ENCODE results near the gene EFHD2. TPM values are rescaled to one million over a fixed set of nuclear protein-coding genes. Genes with fewer than 3 reads are reported as not detected.
A peak's percentile ranks its signal among the peaks of the same experiment; 100 is the strongest.

Gene EFHD2, protein sequence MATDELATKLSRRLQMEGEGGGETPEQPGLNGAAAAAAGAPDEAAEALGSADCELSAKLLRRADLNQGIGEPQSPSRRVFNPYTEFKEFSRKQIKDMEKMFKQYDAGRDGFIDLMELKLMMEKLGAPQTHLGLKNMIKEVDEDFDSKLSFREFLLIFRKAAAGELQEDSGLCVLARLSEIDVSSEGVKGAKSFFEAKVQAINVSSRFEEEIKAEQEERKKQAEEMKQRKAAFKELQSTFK
- 100 to 1,000 TPM; 160 to 191 TPM for total RNA-seq

DNA sequence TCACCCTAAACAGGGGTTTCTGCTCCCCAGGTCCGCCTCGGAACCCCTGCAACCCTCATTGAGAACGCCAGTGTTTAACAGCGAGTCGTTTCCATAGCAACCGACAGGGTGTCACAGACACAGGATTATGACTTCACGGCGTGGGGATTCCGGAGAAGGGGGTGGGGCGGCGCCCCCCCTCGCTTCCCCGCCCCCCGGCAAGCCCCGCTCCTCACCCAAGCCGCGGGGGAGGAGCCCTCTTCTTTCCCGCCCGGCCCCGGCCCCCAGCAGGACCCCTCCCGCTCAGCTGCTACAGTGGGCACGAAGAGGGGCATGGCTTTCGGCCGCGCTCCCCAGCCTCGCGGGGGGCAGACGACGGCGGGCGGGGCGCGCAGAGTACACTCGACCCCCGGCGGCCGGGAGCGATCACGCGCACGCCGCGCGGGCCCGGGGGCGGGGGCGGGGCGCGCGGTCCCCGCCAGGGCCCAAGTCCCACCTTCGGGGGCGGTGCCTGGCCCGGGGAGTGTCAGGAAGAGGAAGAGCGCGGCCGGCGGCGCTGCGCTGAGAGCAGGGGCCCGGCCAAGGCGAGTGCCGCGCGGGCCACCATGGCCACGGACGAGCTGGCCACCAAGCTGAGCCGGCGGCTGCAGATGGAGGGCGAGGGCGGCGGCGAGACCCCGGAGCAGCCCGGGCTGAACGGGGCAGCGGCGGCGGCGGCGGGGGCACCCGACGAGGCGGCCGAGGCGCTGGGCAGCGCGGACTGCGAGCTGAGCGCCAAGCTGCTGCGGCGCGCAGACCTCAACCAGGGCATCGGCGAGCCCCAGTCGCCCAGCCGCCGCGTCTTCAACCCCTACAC, at the start of gene EFHD2:
Gene EFHD2 (plus strand): TSS at position 501 of the 835 bp plus-strand sequence. CDS start 84 bp downstream, at position 585.
- Histone ChIP-seq H3K9me3 (no peaks in the 10 kb centered on the region), H3K36me3 (no peaks in the 10 kb centered on the region), H3K9ac (ENCODE audit: low read depth in 2 of 2, low read length in 2 of 2) (peak within 1 kb of the TSS; percentile 94 to 100), H3K4me1 (peaks cover 20% of the 10 kb centered on the region), H3K4me3 (peak within 1 kb of the TSS; percentile 81), H3K27ac (peak within 1 kb of the TSS; percentile 76), H3K27me3 (no peaks in the 10 kb centered on the region)
- DNase-seq = peak; percentile 89
- TF ChIP-seq, protein P1, sequence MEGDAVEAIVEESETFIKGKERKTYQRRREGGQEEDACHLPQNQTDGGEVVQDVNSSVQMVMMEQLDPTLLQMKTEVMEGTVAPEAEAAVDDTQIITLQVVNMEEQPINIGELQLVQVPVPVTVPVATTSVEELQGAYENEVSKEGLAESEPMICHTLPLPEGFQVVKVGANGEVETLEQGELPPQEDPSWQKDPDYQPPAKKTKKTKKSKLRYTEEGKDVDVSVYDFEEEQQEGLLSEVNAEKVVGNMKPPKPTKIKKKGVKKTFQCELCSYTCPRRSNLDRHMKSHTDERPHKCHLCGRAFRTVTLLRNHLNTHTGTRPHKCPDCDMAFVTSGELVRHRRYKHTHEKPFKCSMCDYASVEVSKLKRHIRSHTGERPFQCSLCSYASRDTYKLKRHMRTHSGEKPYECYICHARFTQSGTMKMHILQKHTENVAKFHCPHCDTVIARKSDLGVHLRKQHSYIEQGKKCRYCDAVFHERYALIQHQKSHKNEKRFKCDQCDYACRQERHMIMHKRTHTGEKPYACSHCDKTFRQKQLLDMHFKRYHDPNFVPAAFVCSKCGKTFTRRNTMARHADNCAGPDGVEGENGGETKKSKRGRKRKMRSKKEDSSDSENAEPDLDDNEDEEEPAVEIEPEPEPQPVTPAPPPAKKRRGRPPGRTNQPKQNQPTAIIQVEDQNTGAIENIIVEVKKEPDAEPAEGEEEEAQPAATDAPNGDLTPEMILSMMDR (IDR thresholded peaks at IDR 0.05) = no peak
- intact Hi-C loops (cut with DNase I) = no loop called here

DNA sequence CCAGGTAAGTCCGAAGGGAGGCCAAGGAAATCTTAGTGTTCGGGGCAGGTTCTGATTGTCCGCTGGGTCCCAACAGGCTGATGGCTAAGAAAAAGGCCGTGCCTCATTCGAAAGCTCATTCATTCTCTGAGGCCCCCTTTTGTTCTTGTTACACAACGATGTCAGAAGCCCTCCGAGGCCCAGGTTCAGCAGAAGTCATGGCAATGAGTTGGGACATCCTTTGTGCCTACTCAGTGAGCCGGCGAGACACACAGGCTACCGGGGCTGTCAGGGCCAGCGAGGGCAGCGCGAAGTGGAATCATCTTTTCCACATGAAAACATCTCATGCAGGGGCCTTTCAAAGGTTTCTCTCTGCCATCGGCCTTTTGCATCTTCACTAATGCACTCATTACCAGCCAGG, 49.0 kb upstream of the EFHD2 start:
- Histone ChIP-seq H3K4me1 (no peaks in the 10 kb centered on the region), H3K9me3 (no peaks in the 10 kb centered on the region), H3K27ac (no peak overlapping the region), H3K27me3 (no peaks in the 10 kb centered on the region), H3K36me3 (no peaks in the 10 kb centered on the region), H3K9ac (ENCODE audit: low read depth in 2 of 2, low read length in 2 of 2) (no peak overlapping the region), H3K4me3 (no peak overlapping the region)
- TF ChIP-seq, protein P1 (IDR thresholded peaks at IDR 0.05) = no peak
- DNase-seq = no peak
- intact Hi-C loops (cut with DNase I) = no loop called here

DNA sequence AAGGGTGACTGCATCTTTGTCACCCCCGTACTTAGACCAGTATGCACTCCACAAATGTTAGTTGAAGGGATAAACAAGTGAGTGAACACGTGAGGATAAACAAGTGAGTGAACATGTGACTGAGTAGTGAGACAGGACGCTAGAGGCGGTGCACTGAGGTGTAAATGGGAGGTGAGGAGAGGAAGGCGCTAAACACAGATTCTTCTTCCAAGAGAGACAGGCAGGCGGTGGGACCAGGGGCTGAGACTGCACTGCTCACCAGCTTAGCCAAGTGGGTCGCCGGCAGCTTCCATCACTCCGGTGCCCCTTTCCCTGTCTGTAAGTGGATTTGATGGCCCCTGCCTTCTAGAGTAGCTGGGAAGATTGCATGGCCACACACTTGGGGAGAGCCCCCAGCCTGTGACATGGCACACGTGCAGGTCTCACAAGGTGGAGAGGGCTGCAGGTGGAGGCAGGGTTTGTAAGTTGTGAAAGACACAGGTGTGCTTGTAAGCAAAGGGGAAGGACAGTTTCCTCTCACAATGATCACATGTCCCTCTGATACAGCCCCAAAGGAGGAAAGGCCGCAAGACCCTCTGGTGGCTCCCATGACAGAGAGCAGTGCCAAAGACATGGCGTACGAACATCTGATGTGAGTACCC, 47.5 kb upstream of the EFHD2 start:
- DNase-seq = no peak
- Histone ChIP-seq H3K9me3 (no peaks in the 10 kb centered on the region), H3K9ac (ENCODE audit: low read depth in 2 of 2, low read length in 2 of 2) (no peak overlapping the region), H3K4me1 (no peaks in the 10 kb centered on the region), H3K27me3 (no peaks in the 10 kb centered on the region), H3K36me3 (no peaks in the 10 kb centered on the region), H3K27ac (no peak overlapping the region), H3K4me3 (no peak overlapping the region)
- intact Hi-C loops (cut with DNase I) = no loop called here
- TF ChIP-seq, protein P1 (IDR thresholded peaks at IDR 0.05) = no peak

DNA sequence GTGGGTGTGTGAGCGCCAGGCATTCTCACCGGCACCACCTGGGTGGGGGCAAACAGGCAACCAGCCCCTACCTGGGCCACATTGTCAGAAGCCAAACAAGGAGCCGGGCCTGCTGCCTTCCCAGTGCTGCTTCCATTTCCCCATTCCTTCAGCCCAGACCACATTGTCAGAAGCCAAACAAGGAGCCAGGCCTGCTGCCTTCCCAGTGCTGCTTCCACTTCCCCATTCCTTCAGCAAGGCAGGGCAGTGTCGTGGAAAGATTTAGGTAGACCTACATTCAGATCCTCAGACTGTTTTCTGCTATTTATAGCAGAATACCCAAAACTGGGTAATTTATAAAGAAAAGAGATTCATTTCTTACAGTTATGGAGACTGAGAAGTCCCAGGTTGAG, 47.0 kb upstream of the EFHD2 start:
- H3K27me3 ChIP-seq = no peaks in the 10 kb centered on the region
- no peaks in the 10 kb centered on the region for H3K9me3 ChIP-seq
- H3K9ac ChIP-seq (ENCODE audit: low read depth in 2 of 2, low read length in 2 of 2) = no peak overlapping the region
- TF ChIP-seq, protein P1 (IDR thresholded peaks at IDR 0.05) = no peak
- H3K27ac ChIP-seq = no peak overlapping the region
- DNase-seq = no peak
- no peaks in the 10 kb centered on the region for H3K36me3 ChIP-seq
- H3K4me1 ChIP-seq = no peaks in the 10 kb centered on the region
- H3K4me3 ChIP-seq = no peak overlapping the region
- intact Hi-C loops (cut with DNase I) = no loop called here

DNA sequence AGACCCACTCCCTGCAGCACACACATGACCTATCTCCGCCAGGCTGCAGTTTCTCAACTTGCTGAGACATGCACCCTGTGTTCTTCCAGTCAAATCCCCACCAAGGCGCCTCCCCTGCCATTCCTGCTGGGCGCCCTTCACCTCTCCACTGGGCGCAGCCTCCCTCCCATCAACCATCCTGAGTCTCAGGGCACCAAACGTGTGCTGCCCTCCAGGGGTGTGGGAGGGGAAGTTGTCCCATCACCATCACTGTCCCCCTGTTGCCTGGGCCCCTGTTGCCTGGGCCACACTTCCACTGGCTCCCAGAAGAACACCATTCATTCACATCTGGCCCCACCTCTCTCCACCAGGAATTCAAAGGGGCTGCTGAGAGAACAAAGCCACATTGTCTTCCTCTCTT, 44.9 kb upstream of the EFHD2 start:
- TF ChIP-seq, protein P1 (IDR thresholded peaks at IDR 0.05) = no peak
- Histone ChIP-seq H3K4me3 (no peak overlapping the region), H3K9ac (ENCODE audit: low read depth in 2 of 2, low read length in 2 of 2) (no peak overlapping the region), H3K4me1 (no peaks in the 10 kb centered on the region), H3K9me3 (no peaks in the 10 kb centered on the region), H3K27ac (no peak overlapping the region), H3K36me3 (no peaks in the 10 kb centered on the region), H3K27me3 (no peaks in the 10 kb centered on the region)
- no peak for DNase-seq
- intact Hi-C loops (cut with DNase I) = no loop called here

Measured in colonic mucosa (tissue), 4 donors.